Activated CD8-positive, alpha-beta T cell treated with anti-CD3 and anti-CD28 coated beads for 36 hours (primary cell): Measurements from ENCODE around the gene C6orf47. TPM values are rescaled to one million over a fixed set of nuclear protein-coding genes. Genes with fewer than 3 reads are reported as not detected.

Experiments used
- ATAC-seq: fragments of 200-7000 bp; cut with Tn5 transposase; one replicate; pipeline ENCODE4 v1.10.0; 2021; ENCODE audit warnings: mild to moderate bottlenecking, moderate library complexity
- CTCF ChIA-PET: fragments of 350-600 bp; sonication (Branson Sonifier 250); formaldehyde crosslinking; loops from one replicate; lab custom pipeline; 2021; ENCODE audit warnings: antibody characterized with exemption; lab: Charles Lee
- POLR2A ChIA-PET: fragments of 350-600 bp; sonication (Branson Sonifier 250); formaldehyde crosslinking; loops from one replicate; lab custom pipeline; 2021; ENCODE audit warnings: antibody characterized with exemption; lab: Charles Lee
- DNase-seq: peaks from one replicate; pipeline ENCODE4 v3.0.0-alpha.2; 2020
- H3K27ac Mint-ChIP-seq: one replicate; pipeline ENCODE4 v1.8.0; 2021; ENCODE audit warnings: mild to moderate bottlenecking, mixed read lengths
- H3K27me3 Mint-ChIP-seq: one replicate; pipeline ENCODE4 v1.8.0; 2021; ENCODE audit warnings: mixed read lengths
- H3K36me3 Mint-ChIP-seq: one replicate; pipeline ENCODE4 v1.8.0; 2021; ENCODE audit warnings: low read depth, mixed read lengths
- H3K4me1 Mint-ChIP-seq: one replicate; pipeline ENCODE4 v1.8.0; 2021; ENCODE audit warnings: low read depth, mixed read lengths
- H3K4me3 Mint-ChIP-seq: one replicate; pipeline ENCODE4 v1.8.0; 2021; ENCODE audit warnings: mild to moderate bottlenecking, moderate library complexity, mixed read lengths
- H3K9me3 Mint-ChIP-seq: one replicate; pipeline ENCODE4 v1.8.0; 2021; ENCODE audit warnings: mixed read lengths
- CTCF ChIP-seq: fragments of 200-600 bp; IDR thresholded peaks from one replicate; pipeline ENCODE4 v1.8.0; 2022; ENCODE audit warnings: antibody characterized with exemption, mild to moderate bottlenecking
- intact Hi-C: fragments of 100-400 bp; cut with micrococcal nuclease; formaldehyde crosslinking; loops from one replicate; pipeline ENCODE4 v1.10.0; 2022
- total RNA-seq, 2 experiments: library from RNA; stranded (reverse); gene quantifications; one replicate each; pipeline ENCODE4 v1.2.3, GENCODE V29; 2021

The C6orf47 gene
- total RNA-seq, 2 experiments from 2014 or later = 11.4 to 11.7 TPM

DNA sequence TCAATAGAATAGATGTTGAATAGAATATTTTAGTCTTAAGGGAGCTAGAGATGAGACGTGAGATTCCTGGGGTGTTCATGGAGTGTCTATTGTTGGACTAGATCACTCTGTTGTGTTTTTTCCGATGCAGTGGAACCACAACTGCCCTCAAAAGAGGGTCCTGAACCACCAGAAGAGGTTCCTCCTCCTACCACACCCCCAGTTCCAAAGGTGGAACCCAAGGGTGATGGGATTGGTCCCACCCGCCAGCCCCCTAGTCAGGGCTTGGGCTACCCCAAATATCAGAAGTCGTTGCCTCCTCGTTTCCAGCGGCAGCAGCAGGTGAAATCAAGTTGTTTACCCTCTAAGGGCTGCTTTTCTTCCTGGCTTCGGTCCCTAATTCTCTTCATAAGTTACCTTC is 31.6 kb downstream of the C6orf47 start:
- peaks cover 74% of the 10 kb centered on the region for H3K36me3 Mint-ChIP-seq
- intact Hi-C loops = no loop called here
- no peak for ATAC-seq
- peaks cover 7% of the 10 kb centered on the region for H3K4me1 Mint-ChIP-seq
- no peak for DNase-seq
- TF ChIP-seq CTCF = no peak
- no peak overlapping the region for H3K4me3 Mint-ChIP-seq
- ChIA-PET POLR2A (interaction anchor here (1.7 to 11.4 kb wide), 2 partner anchors 11 to 42 kb away, joined by 4 to 235 read pairs; no protein-coding TSS in a partner anchor), CTCF (no interaction called here)
- H3K27ac Mint-ChIP-seq = peak overlapping the region; percentile 27
- H3K9me3 Mint-ChIP-seq = no peaks in the 10 kb centered on the region
- no peaks in the 10 kb centered on the region for H3K27me3 Mint-ChIP-seq

GRCh38 chr6:31627690-31628287 is 32.8 kb downstream of the C6orf47 start:
- ChIA-PET CTCF (interaction anchor here (1.3 kb wide), 1 partner anchor 8 kb away, joined by 5 read pairs; no protein-coding TSS in a partner anchor), POLR2A (interaction anchor here (1.4 to 11.4 kb wide), 4 partner anchors 12 to 179 kb away, joined by 3 to 235 read pairs (median 11); partner anchors contain the start of genes BAG6 and LSM2)
- H3K36me3 Mint-ChIP-seq = peaks cover 79% of the 10 kb centered on the region
- no peak overlapping the region for H3K27ac Mint-ChIP-seq
- H3K4me3 Mint-ChIP-seq = no peak overlapping the region
- intact Hi-C loops = no loop called here
- H3K27me3 Mint-ChIP-seq = no peaks in the 10 kb centered on the region
- peaks cover 15% of the 10 kb centered on the region for H3K4me1 Mint-ChIP-seq
- DNase-seq = no peak
- H3K9me3 Mint-ChIP-seq = no peaks in the 10 kb centered on the region
- TF ChIP-seq CTCF = no peak
- no peak for ATAC-seq

DNA sequence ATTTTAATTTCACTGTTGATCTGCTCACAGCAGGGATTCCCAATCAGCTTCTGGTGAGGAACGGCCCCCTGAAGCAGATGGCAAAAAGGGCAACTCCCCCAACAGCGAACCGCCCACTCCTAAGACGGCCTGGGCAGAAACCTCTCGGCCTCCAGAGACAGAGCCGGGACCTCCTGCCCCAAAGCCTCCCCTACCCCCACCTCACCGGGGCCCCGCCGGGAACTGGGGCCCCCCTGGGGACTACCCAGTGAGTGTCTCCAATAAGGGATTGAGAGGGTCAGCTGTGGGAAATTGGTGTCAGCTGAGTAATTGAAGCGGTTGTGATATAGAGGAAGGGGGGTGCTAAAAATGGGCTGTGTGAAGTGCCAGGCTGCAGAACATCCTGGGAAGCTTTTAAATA is 33.6 kb downstream of the C6orf47 start:
- ChIA-PET CTCF (interaction anchor here (1.3 kb wide), 1 partner anchor 9 kb away, joined by 5 read pairs; no protein-coding TSS in a partner anchor), POLR2A (interaction anchor here (0.6 to 11.4 kb wide), 5 partner anchors 13 to 180 kb away, joined by 3 to 235 read pairs (median 3); partner anchors contain the start of genes APOM, BAG6 and LSM2)
- Mint-ChIP-seq H3K9me3 (no peaks in the 10 kb centered on the region), H3K27me3 (no peaks in the 10 kb centered on the region), H3K4me1 (peaks cover 23% of the 10 kb centered on the region), H3K4me3 (no peak overlapping the region), H3K36me3 (peaks cover 84% of the 10 kb centered on the region), H3K27ac (no peak overlapping the region)
- intact Hi-C loops = no loop called here
- TF ChIP-seq CTCF = no peak
- ATAC-seq (no peak), DNase-seq (no peak)

- Mint-ChIP-seq H3K4me1 (peaks cover 34% of the 10 kb centered on the region), H3K27me3 (no peaks in the 10 kb centered on the region), H3K27ac (no peak overlapping the region), H3K36me3 (peaks cover 83% of the 10 kb centered on the region), H3K4me3 (no peak overlapping the region), H3K9me3 (no peaks in the 10 kb centered on the region)
- ATAC-seq = no peak
- intact Hi-C loops = no loop called here
- no peak for TF ChIP-seq CTCF
- CTCF ChIA-PET = interaction anchor here (2.2 kb wide), 1 partner anchor 10 kb away, joined by 5 read pairs; no protein-coding TSS in a partner anchor
- DNase-seq = no peak
- POLR2A ChIA-PET = interaction anchor here (2.2 to 11.4 kb wide), 3 partner anchors 16 to 88 kb away, joined by 7 to 235 read pairs (median 10); partner anchors contain the start of gene BAG6
Measured at GRCh38 chr6:31624070-31624469, 36.5 kb downstream of the C6orf47 start.

DNA sequence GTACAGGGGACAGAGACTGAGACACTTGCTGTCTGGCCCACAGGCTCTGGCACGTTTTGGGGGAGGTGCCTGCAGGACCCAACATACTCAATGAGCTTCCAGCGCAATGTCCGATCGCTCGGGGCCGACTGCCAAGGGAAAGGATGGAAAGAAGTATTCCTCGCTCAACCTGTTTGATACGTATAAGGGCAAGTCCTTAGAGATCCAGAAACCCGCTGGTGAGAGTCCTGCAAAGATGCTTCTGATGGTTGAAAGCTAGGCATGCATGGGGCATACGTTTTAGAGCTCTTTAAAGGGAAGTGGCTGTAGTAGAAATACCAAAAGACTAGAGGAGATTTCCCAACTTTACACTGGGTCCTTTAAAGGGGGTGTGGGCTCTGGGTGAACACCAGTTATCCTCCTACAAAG is 37.9 kb downstream of the C6orf47 start:
- peak overlapping the region; percentile 95 for H3K4me3 Mint-ChIP-seq
- intact Hi-C loops = no loop called here
- no peak for ATAC-seq
- POLR2A ChIA-PET = interaction anchor here (0.6 to 11.4 kb wide), 16 partner anchors 18 to 237 kb away, joined by 3 to 235 read pairs (median 5); partner anchors contain the start of genes APOM, ATP6V1G2, BAG6 and C6orf47
- CTCF ChIA-PET = interaction anchor here (0.9 to 2.1 kb wide), 9 partner anchors 11 to 128 kb away, joined by 3 to 6 read pairs (median 4); partner anchors contain the start of genes DDX39B and NFKBIL1
- H3K36me3 Mint-ChIP-seq = peaks cover 79% of the 10 kb centered on the region
- peaks cover 39% of the 10 kb centered on the region for H3K4me1 Mint-ChIP-seq
- TF ChIP-seq CTCF = no peak
- peak overlapping the region; percentile 95 for H3K27ac Mint-ChIP-seq
- no peak for DNase-seq
- H3K9me3 Mint-ChIP-seq = no peaks in the 10 kb centered on the region
- no peaks in the 10 kb centered on the region for H3K27me3 Mint-ChIP-seq
